ENCODE measurements around the gene FBXO45. TPM values are rescaled to one million over a fixed set of nuclear protein-coding genes. Genes with fewer than 3 reads are reported as not detected.
A peak's percentile ranks its signal among the peaks of the same experiment; 100 is the strongest.
"Not testable (repeated sequence)": the region's sequence is repeated elsewhere in the genome, so short reads cannot be mapped to it uniquely, and the experiment has no call there.

The FBXO45 gene
- 15.6 TPM for total RNA-seq (ENCODE audit: unreplicated experiment)
- long read RNA-seq, partial matches to known transcripts = 0 of 1 reads
- long read RNA-seq, other reads (novel, unspliced or antisense) = 0 of 1 reads

DNA sequence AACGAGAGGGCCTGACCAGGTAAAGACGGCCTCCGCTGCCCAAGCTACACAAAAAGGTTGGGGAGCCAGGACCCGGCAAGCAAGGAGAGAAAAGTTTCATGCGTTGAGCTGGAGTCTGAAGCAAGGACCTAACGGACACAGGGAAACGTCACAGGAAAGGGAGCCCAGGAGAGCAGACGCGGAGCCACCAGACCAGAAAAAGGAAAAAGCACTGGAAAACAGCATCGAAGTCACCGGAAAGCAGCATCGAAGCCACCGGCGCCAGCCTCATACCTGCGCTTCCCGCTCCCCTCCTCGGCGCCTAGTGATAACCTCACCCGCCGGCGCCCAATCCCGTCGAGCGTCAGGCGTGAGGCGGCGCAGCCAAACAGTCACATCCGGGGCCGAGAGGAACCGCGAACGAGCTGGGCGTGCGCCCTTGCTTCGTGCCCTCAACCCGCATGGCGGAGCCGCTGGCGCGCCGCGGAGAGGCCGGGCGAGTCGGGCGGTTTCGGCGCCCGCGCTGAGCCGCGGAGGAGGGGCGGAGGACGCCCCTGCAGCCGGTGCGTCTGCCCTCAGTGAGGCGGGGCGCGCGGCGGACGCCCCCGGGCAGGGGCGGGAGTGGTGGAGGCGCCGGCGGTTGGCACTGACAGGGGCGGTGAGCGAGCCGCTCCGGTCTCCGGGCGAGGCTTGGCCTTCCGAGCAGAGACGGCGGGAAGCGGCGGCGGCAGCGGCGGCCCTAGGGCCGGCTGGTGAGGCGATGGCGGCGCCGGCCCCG, at the start of gene FBXO45, which contains the start of gene WDR53:
Gene FBXO45 (plus strand): TSS at position 415 of the 757 bp plus-strand sequence. CDS start 325 bp downstream, at position 740.
Gene WDR53 (minus strand): TSS at position 309 of the 757 bp plus-strand sequence. CDS start 7,079 bp downstream, outside the sequence.
- TF ChIP-seq CTCF (IDR thresholded peaks at IDR 0.05; ENCODE audit: partially characterized antibody, unreplicated experiment) = no peak
- peak within 1 kb of the TSS; percentile 99 for H3K4me3 Mint-ChIP-seq (ENCODE audit: unreplicated experiment)
- H3K4me1 Mint-ChIP-seq (ENCODE audit: low read depth, unreplicated experiment) = peaks cover 7% of the 10 kb centered on the region
- peak within 1 kb of the TSS; percentile 84 for H3K27ac Mint-ChIP-seq (ENCODE audit: unreplicated experiment)
- H3K9me3 Mint-ChIP-seq (ENCODE audit: unreplicated experiment) = peaks cover 4% of the 10 kb centered on the region
- DNase-seq = peak; percentile 96
- H3K27me3 Mint-ChIP-seq (ENCODE audit: unreplicated experiment) = peaks cover 4% of the 10 kb centered on the region
- peaks cover 5% of the 10 kb centered on the region for H3K36me3 Mint-ChIP-seq (ENCODE audit: unreplicated experiment)

DNA sequence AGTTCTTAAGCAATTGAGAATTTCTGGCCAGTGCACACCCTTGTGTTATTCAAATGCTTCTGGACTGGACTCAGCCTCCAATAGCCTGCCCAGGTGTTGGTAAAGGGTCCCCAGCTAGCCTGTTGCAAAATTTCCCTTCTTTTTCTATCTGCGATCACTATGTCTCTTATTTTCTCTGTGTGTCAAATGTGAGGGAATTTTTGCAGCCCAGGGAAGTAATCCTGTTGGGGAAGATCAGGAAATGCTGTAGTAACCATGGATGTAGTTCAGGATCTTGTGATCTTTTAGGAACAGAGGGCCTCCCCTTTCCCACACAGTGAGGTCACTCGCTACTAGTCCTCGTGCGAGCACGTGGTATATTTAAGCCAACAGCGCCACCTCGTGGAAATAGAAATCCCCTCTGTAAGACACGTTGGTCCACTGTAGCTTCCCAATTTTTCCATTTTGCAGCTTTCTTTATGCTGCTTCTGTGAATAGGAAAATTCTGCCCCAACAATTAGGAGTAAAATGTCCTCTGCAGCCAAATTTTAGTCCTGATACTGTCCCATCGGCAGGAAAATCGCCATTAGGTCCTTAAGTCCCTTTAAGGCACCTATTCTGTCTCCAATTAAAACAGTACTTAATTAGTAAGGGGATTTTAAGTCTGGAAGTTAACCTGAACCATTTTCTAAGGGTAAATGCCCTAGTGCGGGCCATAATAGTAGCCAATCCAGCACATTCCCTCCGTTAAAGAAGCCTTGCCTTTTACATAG, 49.3 kb upstream of the FBXO45 start:
- peak; percentile 30 for DNase-seq
- H3K4me1 Mint-ChIP-seq (ENCODE audit: low read depth, unreplicated experiment) = no peaks in the 10 kb centered on the region
- no peak overlapping the region for H3K4me3 Mint-ChIP-seq (ENCODE audit: unreplicated experiment)
- TF ChIP-seq CTCF (IDR thresholded peaks at IDR 0.05; ENCODE audit: partially characterized antibody, unreplicated experiment) = peak; percentile 23
- H3K9me3 Mint-ChIP-seq (ENCODE audit: unreplicated experiment) = peaks cover 19% of the 10 kb centered on the region
- H3K27me3 Mint-ChIP-seq (ENCODE audit: unreplicated experiment) = no peaks in the 10 kb centered on the region
- H3K27ac Mint-ChIP-seq (ENCODE audit: unreplicated experiment) = peak overlapping the region; percentile 18
- H3K36me3 Mint-ChIP-seq (ENCODE audit: unreplicated experiment) = peaks cover 33% of the 10 kb centered on the region

- H3K9me3 Mint-ChIP-seq (ENCODE audit: unreplicated experiment) = peaks cover 19% of the 10 kb centered on the region
- peaks cover 33% of the 10 kb centered on the region for H3K36me3 Mint-ChIP-seq (ENCODE audit: unreplicated experiment)
- no peaks in the 10 kb centered on the region for H3K4me1 Mint-ChIP-seq (ENCODE audit: low read depth, unreplicated experiment)
- no peak overlapping the region for H3K4me3 Mint-ChIP-seq (ENCODE audit: unreplicated experiment)
- no peak for TF ChIP-seq CTCF (IDR thresholded peaks at IDR 0.05; ENCODE audit: partially characterized antibody, unreplicated experiment)
- H3K27ac Mint-ChIP-seq (ENCODE audit: unreplicated experiment) = no peak overlapping the region
- no peaks in the 10 kb centered on the region for H3K27me3 Mint-ChIP-seq (ENCODE audit: unreplicated experiment)
- DNase-seq = peak; percentile 55
Observed at GRCh38 chr3:196519718-196520082, 48.8 kb upstream of the FBXO45 start.

- DNase-seq; H3K4me3 Mint-ChIP-seq (ENCODE audit: unreplicated experiment); H3K27me3 Mint-ChIP-seq (ENCODE audit: unreplicated experiment); H3K27ac Mint-ChIP-seq (ENCODE audit: unreplicated experiment); H3K4me1 Mint-ChIP-seq (ENCODE audit: low read depth, unreplicated experiment): not testable (repeated sequence)
- H3K9me3 Mint-ChIP-seq (ENCODE audit: unreplicated experiment) = peaks cover 19% of the 10 kb centered on the region
- peaks cover 36% of the 10 kb centered on the region for H3K36me3 Mint-ChIP-seq (ENCODE audit: unreplicated experiment)
Observed at GRCh38 chr3:196521291-196521690, 47.2 kb upstream of the FBXO45 start.

GRCh38 chr3:196523841-196524240, 44.6 kb upstream of the FBXO45 start:
- peaks cover 2% of the 10 kb centered on the region for H3K27me3 Mint-ChIP-seq (ENCODE audit: unreplicated experiment)
- H3K4me1 Mint-ChIP-seq (ENCODE audit: low read depth, unreplicated experiment) = no peaks in the 10 kb centered on the region
- TF ChIP-seq CTCF (IDR thresholded peaks at IDR 0.05; ENCODE audit: partially characterized antibody, unreplicated experiment) = no peak
- no peak overlapping the region for H3K4me3 Mint-ChIP-seq (ENCODE audit: unreplicated experiment)
- no peak for DNase-seq
- peaks cover 31% of the 10 kb centered on the region for H3K36me3 Mint-ChIP-seq (ENCODE audit: unreplicated experiment)
- peaks cover 18% of the 10 kb centered on the region for H3K9me3 Mint-ChIP-seq (ENCODE audit: unreplicated experiment)
- H3K27ac Mint-ChIP-seq (ENCODE audit: unreplicated experiment) = no peak overlapping the region
